Upper lobe of right lung (tissue), 1 donor: ENCODE results near the gene SEC24C. TPM values are rescaled to one million over a fixed set of nuclear protein-coding genes. Genes with fewer than 3 reads are reported as not detected.

Experiments
- ATAC-seq: fragments of 200-7000 bp; cut with Tn5 transposase; one replicate; pipeline ENCODE4 v1.9.1; 2020; ENCODE audit warnings: mild to moderate bottlenecking, moderate library complexity
- DNase-seq: peaks from one replicate; pipeline ENCODE4 v3.0.0-alpha.2; 2020
- H3K27ac ChIP-seq: fragments of 200-600 bp; one replicate; pipeline ENCODE4 v1.8.0; 2022
- H3K27me3 ChIP-seq: fragments of 200-600 bp; one replicate; pipeline ENCODE4 v1.8.0; 2022; ENCODE audit warnings: mild to moderate bottlenecking
- H3K36me3 ChIP-seq: fragments of 200-600 bp; one replicate; pipeline ENCODE4 v1.8.0; 2022
- H3K4me1 ChIP-seq: fragments of 200-600 bp; one replicate; pipeline ENCODE4 v1.8.0; 2022
- H3K4me3 ChIP-seq: fragments of 200-600 bp; one replicate; pipeline ENCODE4 v1.8.0; 2022; ENCODE audit warnings: mild to moderate bottlenecking
- H3K9me3 ChIP-seq: fragments of 200-600 bp; one replicate; pipeline ENCODE4 v1.8.0; 2022
- CTCF ChIP-seq: fragments of 200-600 bp; IDR thresholded peaks from one replicate; pipeline ENCODE4 v1.8.0; 2022; ENCODE audit warnings: antibody characterized with exemption
- intact Hi-C: fragments of 100-400 bp; cut with DNase I; formaldehyde crosslinking; loops from one replicate; pipeline ENCODE4 v1.11.0; 2022
- total RNA-seq: library from RNA; stranded (reverse); fragmentation: NEBNext Ultra II Directional; extraction: Animal tissue kit (Norgen Biotek cat#: 25700); gene quantifications from one replicate; pipeline ENCODE4 v1.2.1, GENCODE V29; 2021
- donor health status: DM: no; HTN: yes; CAD: no; lungs with severe emphysema.

The SEC24C gene
- total RNA-seq, 1 donor from 2014 or later, result 71.0 TPM

- no peaks in the 10 kb centered on the region for H3K9me3 ChIP-seq
- intact Hi-C loops, result no loop called here
- no peak overlapping the region for H3K4me3 ChIP-seq
- DNase-seq (peak; percentile 37), ATAC-seq (no peak)
- H3K27me3 ChIP-seq, result no peaks in the 10 kb centered on the region
- no peaks in the 10 kb centered on the region for H3K4me1 ChIP-seq
- H3K27ac ChIP-seq, result no peak overlapping the region
- TF ChIP-seq CTCF, result no peak
- H3K36me3 ChIP-seq, result peaks cover 99% of the 10 kb centered on the region
These were observed 52.6 kb downstream of the SEC24C start for GRCh38 chr10:73796766-73797165.

GRCh38 chr10:73797324-73798025 lies 53.3 kb downstream of the SEC24C start:
- no peak for TF ChIP-seq CTCF
- DNase-seq (peak; percentile 55), ATAC-seq (no peak)
- Histone ChIP-seq H3K27ac (no peak overlapping the region), H3K4me1 (no peaks in the 10 kb centered on the region), H3K36me3 (peaks cover 99% of the 10 kb centered on the region), H3K27me3 (no peaks in the 10 kb centered on the region), H3K9me3 (no peaks in the 10 kb centered on the region), H3K4me3 (no peak overlapping the region)
- intact Hi-C loops, result no loop called here

- Histone ChIP-seq H3K4me1 (no peaks in the 10 kb centered on the region), H3K36me3 (peaks cover 99% of the 10 kb centered on the region), H3K27ac (no peak overlapping the region), H3K9me3 (no peaks in the 10 kb centered on the region), H3K4me3 (no peak overlapping the region), H3K27me3 (no peaks in the 10 kb centered on the region)
- no peak for ATAC-seq
- peak; percentile 30 for DNase-seq
- no peak for TF ChIP-seq CTCF
- intact Hi-C loops, result no loop called here
These were observed 53.9 kb downstream of the SEC24C start for GRCh38 chr10:73798087-73798486.

- Histone ChIP-seq H3K9me3 (no peaks in the 10 kb centered on the region), H3K4me1 (no peaks in the 10 kb centered on the region), H3K4me3 (no peak overlapping the region), H3K27me3 (no peaks in the 10 kb centered on the region), H3K36me3 (peaks cover 98% of the 10 kb centered on the region), H3K27ac (no peak overlapping the region)
- peak; percentile 9 for ATAC-seq
- intact Hi-C loops, result no loop called here
- TF ChIP-seq CTCF, result no peak
- peak; percentile 57 for DNase-seq
These were observed 54.9 kb downstream of the SEC24C start for GRCh38 chr10:73798927-73799560.

- no peaks in the 10 kb centered on the region for H3K4me1 ChIP-seq
- intact Hi-C loops, result no loop called here
- DNase-seq, result peak; percentile 58
- H3K9me3 ChIP-seq, result no peaks in the 10 kb centered on the region
- no peak overlapping the region for H3K4me3 ChIP-seq
- no peak for ATAC-seq
- no peak overlapping the region for H3K27ac ChIP-seq
- H3K36me3 ChIP-seq, result peaks cover 98% of the 10 kb centered on the region
- TF ChIP-seq CTCF, result no peak
- no peaks in the 10 kb centered on the region for H3K27me3 ChIP-seq
These were observed 55.9 kb downstream of the SEC24C start for GRCh38 chr10:73799899-73800559.
